ENCODE measurements around the gene MERTK. TPM values are rescaled to one million over a fixed set of nuclear protein-coding genes. Genes with fewer than 3 reads are reported as not detected.

Gene MERTK
- total and polyA plus RNA-seq, 10 of the 15 experiments (the other 5 are each of a cell fraction or from before 2014, with no cell fraction given): 0.13 to 30.6 (median 0.50) TPM

- TF ChIP-seq EZH2 (IDR thresholded peaks at IDR 0.05; ENCODE audit: borderline replicate concordance, control insufficient read depth, low read depth, low read length): no peak
- TF ChIP-seq NKRF (conservative IDR thresholded peaks at IDR 0.05): peak; percentile 94
- TF ChIP-seq KDM1A (IDR thresholded peaks at IDR 0.05; ENCODE audit: borderline replicate concordance): no peak
- TF ChIP-seq ZZZ3 (IDR thresholded peaks at IDR 0.05; ENCODE audit: control insufficient read depth, insufficient read length, low read depth): no peak
- no peak for TF ChIP-seq NFXL1 (IDR thresholded peaks at IDR 0.05; ENCODE audit: borderline replicate concordance)
- TF ChIP-seq MEF2B (IDR thresholded peaks at IDR 0.05; ENCODE audit: partially characterized antibody, poor library complexity, severe bottlenecking): peak; percentile 58
- TF ChIP-seq HDGF (IDR thresholded peaks at IDR 0.05): no peak
- no peak for TF ChIP-seq MEF2A (IDR thresholded peaks at IDR 0.05; ENCODE audit: insufficient read depth, low read depth, low read length)
- peak; percentile 60 for TF ChIP-seq USF1 (IDR thresholded peaks at IDR 0.05; ENCODE audit: borderline replicate concordance, extremely low read length, insufficient read depth, low read depth, low read length)
- TF ChIP-seq E2F8 (IDR thresholded peaks at IDR 0.05; ENCODE audit: low read depth, partially characterized antibody): no peak
- TF ChIP-seq ZNF622 (IDR thresholded peaks at IDR 0.05): no peak
- peak; percentile 39; the same call in 1 of the 2 replicates for TF ChIP-seq ZNF384 (IDR thresholded peaks at IDR 0.05; ENCODE audit: borderline replicate concordance, low read depth, low read length)
- peak; percentile 77 for TF ChIP-seq RAD51 (IDR thresholded peaks at IDR 0.05)
- TF ChIP-seq USF2 (IDR thresholded peaks at IDR 0.05; ENCODE audit: borderline replicate concordance, low read depth, low read length): peak; percentile 32; the same call in 1 of the 2 replicates
- TF ChIP-seq CBFB (IDR thresholded peaks at IDR 0.05; ENCODE audit: low read depth): peak; percentile 69
- TF ChIP-seq MYB (IDR thresholded peaks at IDR 0.05; ENCODE audit: borderline replicate concordance, low read depth, low read length): no peak
- TF ChIP-seq SP1 (IDR thresholded peaks at IDR 0.05; ENCODE audit: low read depth, low read length): peak; percentile 39
- no peak for TF ChIP-seq RAD21 (IDR thresholded peaks at IDR 0.05; ENCODE audit: insufficient read depth, low read depth, low read length)
- TF ChIP-seq TBL1XR1 (IDR thresholded peaks at IDR 0.05; ENCODE audit: low read depth, low read length): no peak; the same call in 1 of the 2 replicates
- no peak for TF ChIP-seq HDAC6 (IDR thresholded peaks at IDR 0.05; ENCODE audit: unreplicated experiment)
These were observed 14.5 kb upstream of the MERTK start, which contains the start of gene ANAPC1 (continued) for GRCh38 chr2:111883661-111884591.

All from GM12878 (cell line).